ENCODE data around the gene UBE2K. TPM values are rescaled to one million over a fixed set of nuclear protein-coding genes. Genes with fewer than 3 reads are reported as not detected.

UBE2K gene
- total RNA-seq, 4 donors from 2014 or later, result 27.1 to 48.5 (median 32.3) TPM

DNA sequence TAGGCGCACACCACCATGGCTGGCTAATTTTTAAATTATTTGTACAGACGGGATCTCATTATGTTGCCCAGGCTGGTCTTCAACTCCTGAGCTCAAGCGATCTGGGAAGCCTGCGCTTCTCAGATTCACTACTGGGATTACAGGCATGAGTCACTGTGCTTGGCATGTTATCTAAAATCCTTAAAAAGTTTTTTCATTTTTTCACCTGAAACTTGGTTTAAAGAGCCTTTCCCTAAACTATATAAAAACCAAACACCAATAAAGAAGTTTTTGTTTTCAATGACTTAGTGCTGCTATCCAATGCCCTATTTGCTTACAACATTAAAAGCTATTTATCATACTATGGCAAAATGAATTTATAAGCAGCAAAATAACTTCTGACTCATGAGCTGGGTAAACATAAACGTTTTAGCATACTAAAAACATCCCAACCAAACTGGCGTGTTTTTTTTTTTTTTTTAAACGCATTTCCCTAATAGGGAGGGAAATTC, 127.8 kb downstream of the UBE2K start:
- no peaks in the 10 kb centered on the region for H3K9me3 ChIP-seq
- no peak for TF ChIP-seq POLR2A (IDR thresholded peaks at IDR 0.05)
- TF ChIP-seq, protein P1, sequence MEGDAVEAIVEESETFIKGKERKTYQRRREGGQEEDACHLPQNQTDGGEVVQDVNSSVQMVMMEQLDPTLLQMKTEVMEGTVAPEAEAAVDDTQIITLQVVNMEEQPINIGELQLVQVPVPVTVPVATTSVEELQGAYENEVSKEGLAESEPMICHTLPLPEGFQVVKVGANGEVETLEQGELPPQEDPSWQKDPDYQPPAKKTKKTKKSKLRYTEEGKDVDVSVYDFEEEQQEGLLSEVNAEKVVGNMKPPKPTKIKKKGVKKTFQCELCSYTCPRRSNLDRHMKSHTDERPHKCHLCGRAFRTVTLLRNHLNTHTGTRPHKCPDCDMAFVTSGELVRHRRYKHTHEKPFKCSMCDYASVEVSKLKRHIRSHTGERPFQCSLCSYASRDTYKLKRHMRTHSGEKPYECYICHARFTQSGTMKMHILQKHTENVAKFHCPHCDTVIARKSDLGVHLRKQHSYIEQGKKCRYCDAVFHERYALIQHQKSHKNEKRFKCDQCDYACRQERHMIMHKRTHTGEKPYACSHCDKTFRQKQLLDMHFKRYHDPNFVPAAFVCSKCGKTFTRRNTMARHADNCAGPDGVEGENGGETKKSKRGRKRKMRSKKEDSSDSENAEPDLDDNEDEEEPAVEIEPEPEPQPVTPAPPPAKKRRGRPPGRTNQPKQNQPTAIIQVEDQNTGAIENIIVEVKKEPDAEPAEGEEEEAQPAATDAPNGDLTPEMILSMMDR (IDR thresholded peaks at IDR 0.05), result no peak
- no peaks in the 10 kb centered on the region for H3K4me1 ChIP-seq
- no peak overlapping the region for H3K4me3 ChIP-seq (replicated peaks in 1 of 3)
- H3K36me3 ChIP-seq, result peaks cover 0 to 5% of the 10 kb centered on the region in 2 donors
- DNase-seq, result no peak
- intact Hi-C loops (cut with DNase I), result no loop called here
- no peak overlapping the region for H3K27ac ChIP-seq
- no peaks in the 10 kb centered on the region for H3K27me3 ChIP-seq
- WGBS, 2 donors, result 86 to 87% methylated on average over 7 of the region's 7 CpGs

Small RNAs within 50 kb of the gene (small RNA-seq; reads per million reads assigned to genes)
- gene RF00019 (not detected), gene RN7SL558P (not detected)

Other genes with a start within 250 kb of the UBE2K start
- 1,000 to 10,000 TPM; 1,178 to 4,608 (median 3,940) TPM for gene RPL9, start 239.2 kb upstream of the UBE2K start, total RNA-seq
- gene LIAS, start 239.1 kb upstream of the UBE2K start, total RNA-seq, result 10 to 100 TPM; 10.7 to 18.9 (median 15.5) TPM
- gene UGDH, start 170.7 kb upstream of the UBE2K start, total RNA-seq, result 10 to 100 TPM; 40.1 to 58.7 (median 48.1) TPM
- 10 to 100 TPM; 52.1 to 72.3 (median 59.2) TPM for gene SMIM14, start 59.3 kb upstream of the UBE2K start, total RNA-seq